Measurements from ENCODE around the gene STAC3. TPM values are rescaled to one million over a fixed set of nuclear protein-coding genes. Genes with fewer than 3 reads are reported as not detected.

STAC3 gene
- total and polyA plus RNA-seq, 2 donors (not counting 1 experiment from before 2014, with no cell fraction given) = 0.33 TPM

DNA sequence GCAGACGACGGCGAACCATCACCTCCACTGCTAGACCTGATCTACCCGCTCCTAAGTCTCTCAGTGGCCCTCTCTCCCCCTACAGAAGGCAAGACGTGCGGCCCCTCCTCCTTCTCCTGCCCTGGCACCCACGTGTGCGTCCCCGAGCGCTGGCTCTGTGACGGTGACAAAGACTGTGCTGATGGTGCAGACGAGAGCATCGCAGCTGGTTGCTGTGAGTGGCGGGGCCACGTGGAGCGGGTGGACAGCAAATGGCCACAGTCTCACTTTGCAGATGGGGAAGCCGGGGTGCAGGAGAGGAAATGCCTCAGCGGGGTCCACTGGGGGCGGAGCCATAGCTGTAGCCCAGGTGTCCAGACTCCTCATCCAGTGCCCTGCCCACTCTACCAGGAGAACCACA, 55.8 kb downstream of the STAC3 start:
- Histone ChIP-seq H3K4me3 (replicated peaks in 1 of 4; ENCODE audit: control extremely low read depth in 1 of 4, insufficient read depth in 1 of 4, low read depth in 3 of 4, low read length in 4 of 4) (no peak overlapping the region), H3K9me3 (ENCODE audit: control insufficient read depth, insufficient read depth, low read depth, low read length) (no peaks in the 10 kb centered on the region), H4K20me1 (ENCODE audit: control insufficient read depth, extremely low read depth, insufficient read depth, low read length) (no peaks in the 10 kb centered on the region), H3K27me3 (ENCODE audit: control insufficient read depth, insufficient read depth, low read length) (no peaks in the 10 kb centered on the region), H3K4me1 (ENCODE audit: control insufficient read depth, extremely low read depth, insufficient read depth, low read length) (no peaks in the 10 kb centered on the region), H3K79me2 (ENCODE audit: control insufficient read depth, insufficient read depth, low read length) (no peaks in the 10 kb centered on the region), H3K36me3 (ENCODE audit: control insufficient read depth, insufficient read depth, low read length) (peaks cover 93% of the 10 kb centered on the region), H3K9ac (ENCODE audit: insufficient read depth, low read length) (no peak overlapping the region), H2AFZ (ENCODE audit: low read length) (no peak overlapping the region), H3K27ac (ENCODE audit: insufficient read depth, low read length) (no peak overlapping the region), H3K4me2 (ENCODE audit: extremely low read depth, insufficient read depth, low read length) (no peak overlapping the region)
- TF ChIP-seq, protein P1, sequence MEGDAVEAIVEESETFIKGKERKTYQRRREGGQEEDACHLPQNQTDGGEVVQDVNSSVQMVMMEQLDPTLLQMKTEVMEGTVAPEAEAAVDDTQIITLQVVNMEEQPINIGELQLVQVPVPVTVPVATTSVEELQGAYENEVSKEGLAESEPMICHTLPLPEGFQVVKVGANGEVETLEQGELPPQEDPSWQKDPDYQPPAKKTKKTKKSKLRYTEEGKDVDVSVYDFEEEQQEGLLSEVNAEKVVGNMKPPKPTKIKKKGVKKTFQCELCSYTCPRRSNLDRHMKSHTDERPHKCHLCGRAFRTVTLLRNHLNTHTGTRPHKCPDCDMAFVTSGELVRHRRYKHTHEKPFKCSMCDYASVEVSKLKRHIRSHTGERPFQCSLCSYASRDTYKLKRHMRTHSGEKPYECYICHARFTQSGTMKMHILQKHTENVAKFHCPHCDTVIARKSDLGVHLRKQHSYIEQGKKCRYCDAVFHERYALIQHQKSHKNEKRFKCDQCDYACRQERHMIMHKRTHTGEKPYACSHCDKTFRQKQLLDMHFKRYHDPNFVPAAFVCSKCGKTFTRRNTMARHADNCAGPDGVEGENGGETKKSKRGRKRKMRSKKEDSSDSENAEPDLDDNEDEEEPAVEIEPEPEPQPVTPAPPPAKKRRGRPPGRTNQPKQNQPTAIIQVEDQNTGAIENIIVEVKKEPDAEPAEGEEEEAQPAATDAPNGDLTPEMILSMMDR (conservative IDR thresholded peaks at IDR 0.05 in 1 of 2, IDR thresholded peaks at IDR 0.05 in 1 of 2; ENCODE audit: low read depth in 1 of 2, low read length in 2 of 2) = no peak
- no peak for TF ChIP-seq EZH2 (IDR thresholded peaks at IDR 0.05; ENCODE audit: low read length, missing control alignments)
- no peak for DNase-seq (ENCODE audit: low read depth in 2 of 2)

- Histone ChIP-seq H3K4me1 (ENCODE audit: control insufficient read depth, extremely low read depth, insufficient read depth, low read length) (no peaks in the 10 kb centered on the region), H3K27me3 (ENCODE audit: control insufficient read depth, insufficient read depth, low read length) (no peaks in the 10 kb centered on the region), H4K20me1 (ENCODE audit: control insufficient read depth, extremely low read depth, insufficient read depth, low read length) (no peaks in the 10 kb centered on the region), H3K4me2 (ENCODE audit: extremely low read depth, insufficient read depth, low read length) (no peak overlapping the region), H3K79me2 (ENCODE audit: control insufficient read depth, insufficient read depth, low read length) (no peaks in the 10 kb centered on the region), H3K4me3 (replicated peaks in 1 of 4; ENCODE audit: control extremely low read depth in 1 of 4, insufficient read depth in 1 of 4, low read depth in 3 of 4, low read length in 4 of 4) (no peak overlapping the region), H2AFZ (ENCODE audit: low read length) (no peak overlapping the region), H3K27ac (ENCODE audit: insufficient read depth, low read length) (no peak overlapping the region), H3K36me3 (ENCODE audit: control insufficient read depth, insufficient read depth, low read length) (peaks cover 85% of the 10 kb centered on the region), H3K9me3 (ENCODE audit: control insufficient read depth, insufficient read depth, low read depth, low read length) (no peaks in the 10 kb centered on the region), H3K9ac (ENCODE audit: insufficient read depth, low read length) (no peak overlapping the region)
- TF ChIP-seq EZH2 (IDR thresholded peaks at IDR 0.05; ENCODE audit: low read length, missing control alignments) = no peak
- TF ChIP-seq, protein P1 (conservative IDR thresholded peaks at IDR 0.05 in 1 of 2, IDR thresholded peaks at IDR 0.05 in 1 of 2; ENCODE audit: low read depth in 1 of 2, low read length in 2 of 2) = no peak
- no peak for DNase-seq (ENCODE audit: low read depth in 2 of 2)
These were observed 56.7 kb downstream of the STAC3 start for GRCh38 chr12:57194253-57194652.

GRCh38 chr12:57193706-57194245, 57.2 kb downstream of the STAC3 start:
- Histone ChIP-seq H2AFZ (ENCODE audit: low read length) (no peak overlapping the region), H3K4me2 (ENCODE audit: extremely low read depth, insufficient read depth, low read length) (no peak overlapping the region), H4K20me1 (ENCODE audit: control insufficient read depth, extremely low read depth, insufficient read depth, low read length) (no peaks in the 10 kb centered on the region), H3K9ac (ENCODE audit: insufficient read depth, low read length) (no peak overlapping the region), H3K4me3 (replicated peaks in 1 of 4; ENCODE audit: control extremely low read depth in 1 of 4, insufficient read depth in 1 of 4, low read depth in 3 of 4, low read length in 4 of 4) (no peak overlapping the region), H3K79me2 (ENCODE audit: control insufficient read depth, insufficient read depth, low read length) (no peaks in the 10 kb centered on the region), H3K27me3 (ENCODE audit: control insufficient read depth, insufficient read depth, low read length) (no peaks in the 10 kb centered on the region), H3K27ac (ENCODE audit: insufficient read depth, low read length) (no peak overlapping the region), H3K4me1 (ENCODE audit: control insufficient read depth, extremely low read depth, insufficient read depth, low read length) (no peaks in the 10 kb centered on the region), H3K36me3 (ENCODE audit: control insufficient read depth, insufficient read depth, low read length) (peaks cover 85% of the 10 kb centered on the region), H3K9me3 (ENCODE audit: control insufficient read depth, insufficient read depth, low read depth, low read length) (no peaks in the 10 kb centered on the region)
- TF ChIP-seq EZH2 (IDR thresholded peaks at IDR 0.05; ENCODE audit: low read length, missing control alignments) = no peak
- no peak for DNase-seq (ENCODE audit: low read depth in 2 of 2)

Other genes with a start within 250 kb of the STAC3 start
- gene ZBTB39, start 244.6 kb downstream of the STAC3 start, total RNA-seq = 3.8 and 4.1 TPM in 2 replicates
- gene ZBTB39, start 244.6 kb downstream of the STAC3 start, polyA plus RNA-seq = 3.2 and 3.9 TPM in 2 replicates
- 0.17 TPM in 1 of 2 replicates, not detected in the other for gene TAC3, start 234.7 kb downstream of the STAC3 start, total RNA-seq
- gene TAC3, start 234.7 kb downstream of the STAC3 start, polyA plus RNA-seq = 0.36 and 0.54 TPM in 2 replicates
- gene MYO1A, start 201.1 kb downstream of the STAC3 start, total RNA-seq = 0.17 and 0.26 TPM in 2 replicates
- 0.01 TPM in 1 of 2 replicates, not detected in the other for gene MYO1A, start 201.1 kb downstream of the STAC3 start, polyA plus RNA-seq
- 7.7 and 8.4 TPM in 2 replicates for gene NEMP1, start 172.4 kb downstream of the STAC3 start, total RNA-seq
- gene NEMP1, start 172.4 kb downstream of the STAC3 start, polyA plus RNA-seq = 11.1 and 17.6 TPM in 2 replicates
- 39.6 and 62.7 TPM in 2 replicates for gene NAB2, start 162.1 kb downstream of the STAC3 start, total RNA-seq
- gene NAB2, start 162.1 kb downstream of the STAC3 start, polyA plus RNA-seq = 31.3 and 34.6 TPM in 2 replicates
- 90.4 and 103 TPM in 2 replicates for gene STAT6, start 139.8 kb downstream of the STAC3 start, total RNA-seq
- 116 and 123 TPM in 2 replicates for gene STAT6, start 139.8 kb downstream of the STAC3 start, polyA plus RNA-seq
- 377 and 464 TPM in 2 replicates for gene LRP1, start 122.7 kb downstream of the STAC3 start, total RNA-seq
- gene LRP1, start 122.7 kb downstream of the STAC3 start, polyA plus RNA-seq = 92.2 and 96.9 TPM in 2 replicates
- gene LRP1-AS, start 103.6 kb downstream of the STAC3 start, total RNA-seq = not detected in 2 replicates
- not detected in 2 replicates for gene LRP1-AS, start 103.6 kb downstream of the STAC3 start, polyA plus RNA-seq
- gene NXPH4, start 34.4 kb downstream of the STAC3 start, total RNA-seq = 0.50 and 1.0 TPM in 2 replicates
- gene NXPH4, start 34.4 kb downstream of the STAC3 start, polyA plus RNA-seq = 0.30 and 1.9 TPM in 2 replicates
- gene SHMT2, start 21.5 kb downstream of the STAC3 start, total RNA-seq = 358 and 380 TPM in 2 replicates
- 139 and 154 TPM in 2 replicates for gene SHMT2, start 21.5 kb downstream of the STAC3 start, polyA plus RNA-seq
- gene R3HDM2, start 179.9 kb upstream of the STAC3 start, total RNA-seq = 11.3 and 21.3 TPM in 2 replicates
- 18.5 and 22.8 TPM in 2 replicates for gene R3HDM2, start 179.9 kb upstream of the STAC3 start, polyA plus RNA-seq
- not detected in 2 replicates for gene INHBC, start 183.6 kb upstream of the STAC3 start, total RNA-seq
- gene INHBC, start 183.6 kb upstream of the STAC3 start, polyA plus RNA-seq = 0.05 TPM in 1 of 2 replicates, not detected in the other
- 9.2 and 26.4 TPM in 2 replicates for gene INHBE, start 204.1 kb upstream of the STAC3 start, total RNA-seq
- gene INHBE, start 204.1 kb upstream of the STAC3 start, polyA plus RNA-seq = 0.41 and 0.67 TPM in 2 replicates
- gene GLI1, start 208.6 kb upstream of the STAC3 start, total RNA-seq = 1.0 and 2.0 TPM in 2 replicates
- gene GLI1, start 208.6 kb upstream of the STAC3 start, polyA plus RNA-seq = 0.40 and 0.97 TPM in 2 replicates
- gene ARHGAP9, start 228.7 kb upstream of the STAC3 start, total RNA-seq = under 0.01 TPM in 2 replicates
- 0.08 and 0.10 TPM in 2 replicates for gene ARHGAP9, start 228.7 kb upstream of the STAC3 start, polyA plus RNA-seq
- gene MARS1, start 236.9 kb upstream of the STAC3 start, total RNA-seq = 223 and 352 TPM in 2 replicates
- gene MARS1, start 236.9 kb upstream of the STAC3 start, polyA plus RNA-seq = 89.9 and 103 TPM in 2 replicates